ENCODE data around the gene GUCY1A2.
"Not testable (repeated sequence)": the region's sequence is repeated elsewhere in the genome, so short reads cannot be mapped to it uniquely, and the experiment has no call there.

The GUCY1A2 gene

GRCh38 chr11:106939157-106939556, 79.1 kb downstream of the GUCY1A2 start:
- DNase-seq = no peak

- DNase-seq = no peak
Observed at GRCh38 chr11:106937111-106937510, 81.2 kb downstream of the GUCY1A2 start.

GRCh38 chr11:106925245-106925644, 93.0 kb downstream of the GUCY1A2 start:
- no peak for DNase-seq

- no peak for DNase-seq
Observed at GRCh38 chr11:106920899-106921509, 97.3 kb downstream of the GUCY1A2 start.

GRCh38 chr11:106917973-106918372, 100.3 kb downstream of the GUCY1A2 start:
- DNase-seq = no peak

GRCh38 chr11:106914409-106914808, 103.9 kb downstream of the GUCY1A2 start:
- no peak for DNase-seq

- DNase-seq = no peak
Observed at GRCh38 chr11:106913141-106913540, 105.1 kb downstream of the GUCY1A2 start.

- DNase-seq = no peak
Observed at GRCh38 chr11:106904826-106905225, 113.5 kb downstream of the GUCY1A2 start.

- no peak for DNase-seq
Observed at GRCh38 chr11:106889718-106890117, 128.6 kb downstream of the GUCY1A2 start.

GRCh38 chr11:106888386-106888785, 129.9 kb downstream of the GUCY1A2 start:
- DNase-seq = no peak

- not testable (repeated sequence) for DNase-seq
Observed at GRCh38 chr11:106883693-106884092, 134.6 kb downstream of the GUCY1A2 start.

GRCh38 chr11:106879832-106880546, 138.3 kb downstream of the GUCY1A2 start:
- DNase-seq = no peak

- DNase-seq = no peak
Observed at GRCh38 chr11:106879029-106879428, 139.2 kb downstream of the GUCY1A2 start.

- no peak for DNase-seq
Observed at GRCh38 chr11:106875013-106875412, 143.3 kb downstream of the GUCY1A2 start.

- DNase-seq = no peak
Observed at GRCh38 chr11:106872246-106872645, 146.0 kb downstream of the GUCY1A2 start.

- DNase-seq = no peak
Observed at GRCh38 chr11:106858200-106858599, 160.1 kb downstream of the GUCY1A2 start.

- DNase-seq = no peak
Observed at GRCh38 chr11:106856566-106856965, 161.7 kb downstream of the GUCY1A2 start.

GRCh38 chr11:106854429-106854828, 163.8 kb downstream of the GUCY1A2 start:
- DNase-seq = no peak

GRCh38 chr11:106853850-106854401, 164.3 kb downstream of the GUCY1A2 start:
- DNase-seq = no peak

GRCh38 chr11:106852779-106853178, 165.5 kb downstream of the GUCY1A2 start:
- no peak for DNase-seq

- no peak for DNase-seq
Observed at GRCh38 chr11:106848526-106848925, 169.8 kb downstream of the GUCY1A2 start.

- DNase-seq = no peak
Observed at GRCh38 chr11:106842134-106842533, 176.1 kb downstream of the GUCY1A2 start.

- no peak for DNase-seq
Observed at GRCh38 chr11:106840947-106841346, 177.3 kb downstream of the GUCY1A2 start.

- DNase-seq = no peak
Observed at GRCh38 chr11:106840146-106840545, 178.1 kb downstream of the GUCY1A2 start.
